Erythroblast (primary cell): Measurements from ENCODE around the gene TMOD1.

Experiments
- GATA1 ChIP-seq: IDR thresholded peaks from 2 replicates; pipeline ENCODE4 v1.6.1; 2011; ENCODE audit warnings: low read depth, mild to moderate bottlenecking, control low read depth, low read length, moderate library complexity
- POLR2A ChIP-seq: IDR thresholded peaks from 2 replicates; pipeline ENCODE4 v1.6.1; 2011; ENCODE audit warnings: mild to moderate bottlenecking, low read length

DNA sequence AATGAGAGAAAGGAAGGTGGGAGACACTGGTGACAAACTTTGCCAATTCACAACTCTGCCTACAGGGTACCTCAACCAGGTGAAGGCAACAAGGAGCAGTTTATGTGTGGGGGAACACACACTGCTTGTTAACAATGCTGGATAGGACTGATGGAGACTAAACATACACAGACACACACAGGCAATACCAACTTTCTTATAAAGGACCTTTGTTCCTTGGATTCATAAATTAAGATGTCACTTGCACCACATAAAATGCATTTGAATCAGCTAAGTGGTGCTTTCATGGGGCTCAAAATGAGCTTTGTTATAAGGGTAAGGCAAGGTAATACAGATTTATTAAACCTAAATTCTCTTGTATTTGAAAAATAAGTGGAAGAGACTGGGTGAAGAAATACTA is 127.7 kb downstream of the TMOD1 start:
- TF ChIP-seq POLR2A (no peak), GATA1 (no peak)
